Liver (tissue), 3 donors: ENCODE results near the gene SLC16A2.

Experiments used
- JUND ChIP-seq, 2 donors: IDR thresholded peaks; 2 replicates each; pipeline ENCODE4 v1.6.1; 2016; ENCODE audit warnings: antibody characterized with exemption in 2 of 2
- YY1 ChIP-seq: IDR thresholded peaks from 2 replicates; pipeline ENCODE4 v1.6.1; 2016; ENCODE audit warnings: antibody characterized with exemption, mild to moderate bottlenecking
- TF ChIP-seq, protein P1 (sequence below): fragments of 150-350 bp; IDR thresholded peaks from 2 replicates; pipeline ENCODE4 v1.5.1; 2017; ENCODE audit warnings: improper control_type of control experiment, low read depth, low read length; ENCODE audit not compliant: missing input control
- donor health status: healthy.
- donor health status: healthy.

GRCh38 chrX:74426615-74427014 is 5.3 kb downstream of the SLC16A2 start:
- TF ChIP-seq, protein P1, sequence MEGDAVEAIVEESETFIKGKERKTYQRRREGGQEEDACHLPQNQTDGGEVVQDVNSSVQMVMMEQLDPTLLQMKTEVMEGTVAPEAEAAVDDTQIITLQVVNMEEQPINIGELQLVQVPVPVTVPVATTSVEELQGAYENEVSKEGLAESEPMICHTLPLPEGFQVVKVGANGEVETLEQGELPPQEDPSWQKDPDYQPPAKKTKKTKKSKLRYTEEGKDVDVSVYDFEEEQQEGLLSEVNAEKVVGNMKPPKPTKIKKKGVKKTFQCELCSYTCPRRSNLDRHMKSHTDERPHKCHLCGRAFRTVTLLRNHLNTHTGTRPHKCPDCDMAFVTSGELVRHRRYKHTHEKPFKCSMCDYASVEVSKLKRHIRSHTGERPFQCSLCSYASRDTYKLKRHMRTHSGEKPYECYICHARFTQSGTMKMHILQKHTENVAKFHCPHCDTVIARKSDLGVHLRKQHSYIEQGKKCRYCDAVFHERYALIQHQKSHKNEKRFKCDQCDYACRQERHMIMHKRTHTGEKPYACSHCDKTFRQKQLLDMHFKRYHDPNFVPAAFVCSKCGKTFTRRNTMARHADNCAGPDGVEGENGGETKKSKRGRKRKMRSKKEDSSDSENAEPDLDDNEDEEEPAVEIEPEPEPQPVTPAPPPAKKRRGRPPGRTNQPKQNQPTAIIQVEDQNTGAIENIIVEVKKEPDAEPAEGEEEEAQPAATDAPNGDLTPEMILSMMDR, result no peak
- TF ChIP-seq YY1, result no peak
- TF ChIP-seq JUND (IDR thresholded peaks at IDR 0.05), result no peak
